ENCODE data around the gene KANSL2. TPM values are rescaled to one million over a fixed set of nuclear protein-coding genes. Genes with fewer than 3 reads are reported as not detected.

The KANSL2 gene
- total and polyA plus RNA-seq, 2 of the 13 experiments (the other 11 are each of a cell fraction or from before 2014, with no cell fraction given): 24.1 to 41.3 TPM

DNA sequence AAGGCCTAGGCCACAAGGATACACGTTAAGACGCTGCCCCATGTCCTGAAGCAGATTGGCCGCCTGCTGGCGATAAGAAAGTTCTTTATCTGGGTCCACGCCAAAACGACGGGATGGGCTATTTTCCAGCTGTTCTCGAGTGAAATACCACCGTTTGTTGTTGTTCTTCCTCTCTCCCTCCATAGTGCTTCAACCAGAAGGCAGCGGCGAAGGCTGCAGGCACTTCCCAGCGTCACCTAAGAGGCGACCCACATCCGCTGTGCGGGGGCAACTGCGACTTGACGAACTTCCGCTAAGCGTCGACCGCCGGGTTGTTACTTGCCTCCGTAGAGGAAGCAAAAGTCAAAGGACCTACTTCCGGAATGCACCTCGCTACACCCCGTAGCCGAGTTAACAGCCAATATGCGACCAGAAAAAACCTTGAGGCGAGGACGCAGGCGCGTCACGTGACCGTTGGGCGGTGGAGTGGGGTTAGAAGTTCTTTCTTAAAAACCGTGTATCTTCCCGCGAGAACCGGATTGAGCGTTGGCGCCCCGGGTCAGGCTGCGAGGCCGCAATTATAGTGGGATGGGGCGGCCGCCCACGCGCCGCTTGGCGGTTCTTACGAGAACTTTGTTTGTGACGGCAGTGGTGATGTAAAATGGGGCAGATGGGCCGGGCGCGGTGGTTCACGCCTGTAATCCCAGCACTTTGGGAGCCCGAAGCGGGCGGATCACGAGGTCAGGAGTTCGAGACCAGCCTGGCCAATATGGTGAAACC is 34.6 kb upstream of the KANSL2 start, which contains the start of gene CCNT1 (continued):
- TF ChIP-seq, protein P1, sequence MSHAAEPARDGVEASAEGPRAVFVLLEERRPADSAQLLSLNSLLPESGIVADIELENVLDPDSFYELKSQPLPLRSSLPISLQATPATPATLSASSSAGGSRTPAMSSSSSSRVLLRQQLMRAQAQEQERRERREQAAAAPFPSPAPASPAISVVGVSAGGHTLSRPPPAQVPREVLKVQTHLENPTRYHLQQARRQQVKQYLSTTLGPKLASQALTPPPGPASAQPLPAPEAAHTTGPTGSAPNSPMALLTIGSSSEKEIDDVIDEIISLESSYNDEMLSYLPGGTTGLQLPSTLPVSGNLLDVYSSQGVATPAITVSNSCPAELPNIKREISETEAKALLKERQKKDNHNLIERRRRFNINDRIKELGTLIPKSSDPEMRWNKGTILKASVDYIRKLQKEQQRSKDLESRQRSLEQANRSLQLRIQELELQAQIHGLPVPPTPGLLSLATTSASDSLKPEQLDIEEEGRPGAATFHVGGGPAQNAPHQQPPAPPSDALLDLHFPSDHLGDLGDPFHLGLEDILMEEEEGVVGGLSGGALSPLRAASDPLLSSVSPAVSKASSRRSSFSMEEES (CRISPR knock-in tag; IDR thresholded peaks at IDR 0.05): peak; percentile 88
- TF ChIP-seq, protein P2, sequence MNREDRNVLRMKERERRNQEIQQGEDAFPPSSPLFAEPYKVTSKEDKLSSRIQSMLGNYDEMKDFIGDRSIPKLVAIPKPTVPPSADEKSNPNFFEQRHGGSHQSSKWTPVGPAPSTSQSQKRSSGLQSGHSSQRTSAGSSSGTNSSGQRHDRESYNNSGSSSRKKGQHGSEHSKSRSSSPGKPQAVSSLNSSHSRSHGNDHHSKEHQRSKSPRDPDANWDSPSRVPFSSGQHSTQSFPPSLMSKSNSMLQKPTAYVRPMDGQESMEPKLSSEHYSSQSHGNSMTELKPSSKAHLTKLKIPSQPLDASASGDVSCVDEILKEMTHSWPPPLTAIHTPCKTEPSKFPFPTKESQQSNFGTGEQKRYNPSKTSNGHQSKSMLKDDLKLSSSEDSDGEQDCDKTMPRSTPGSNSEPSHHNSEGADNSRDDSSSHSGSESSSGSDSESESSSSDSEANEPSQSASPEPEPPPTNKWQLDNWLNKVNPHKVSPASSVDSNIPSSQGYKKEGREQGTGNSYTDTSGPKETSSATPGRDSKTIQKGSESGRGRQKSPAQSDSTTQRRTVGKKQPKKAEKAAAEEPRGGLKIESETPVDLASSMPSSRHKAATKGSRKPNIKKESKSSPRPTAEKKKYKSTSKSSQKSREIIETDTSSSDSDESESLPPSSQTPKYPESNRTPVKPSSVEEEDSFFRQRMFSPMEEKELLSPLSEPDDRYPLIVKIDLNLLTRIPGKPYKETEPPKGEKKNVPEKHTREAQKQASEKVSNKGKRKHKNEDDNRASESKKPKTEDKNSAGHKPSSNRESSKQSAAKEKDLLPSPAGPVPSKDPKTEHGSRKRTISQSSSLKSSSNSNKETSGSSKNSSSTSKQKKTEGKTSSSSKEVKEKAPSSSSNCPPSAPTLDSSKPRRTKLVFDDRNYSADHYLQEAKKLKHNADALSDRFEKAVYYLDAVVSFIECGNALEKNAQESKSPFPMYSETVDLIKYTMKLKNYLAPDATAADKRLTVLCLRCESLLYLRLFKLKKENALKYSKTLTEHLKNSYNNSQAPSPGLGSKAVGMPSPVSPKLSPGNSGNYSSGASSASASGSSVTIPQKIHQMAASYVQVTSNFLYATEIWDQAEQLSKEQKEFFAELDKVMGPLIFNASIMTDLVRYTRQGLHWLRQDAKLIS (CRISPR knock-in tag; IDR thresholded peaks at IDR 0.05): peak; percentile 54; the same call in 1 of the 2 replicates
- TF ChIP-seq ZNF749 (CRISPR knock-in tag; IDR thresholded peaks at IDR 0.05; ENCODE audit: borderline replicate concordance) (no peak), POLR2AphosphoS5 (IDR thresholded peaks at IDR 0.05; ENCODE audit: low read depth, low read length) (peak; percentile 91), ZNF841 (CRISPR knock-in tag; IDR thresholded peaks at IDR 0.05; ENCODE audit: borderline replicate concordance) (no peak), ISX (CRISPR knock-in tag; conservative IDR thresholded peaks at IDR 0.05) (no peak), ZNF616 (CRISPR knock-in tag; IDR thresholded peaks at IDR 0.05; ENCODE audit: low read depth) (no peak; the same call in 1 of the 2 replicates), KLF6 (CRISPR knock-in tag; IDR thresholded peaks at IDR 0.05) (peak; percentile 7; the same call in 1 of the 2 replicates), NFATC3 (CRISPR knock-in tag; IDR thresholded peaks at IDR 0.05) (0 out of 2 replicates have a peak, but pooled peaks have one; percentile 72), ZNF367 (CRISPR knock-in tag; IDR thresholded peaks at IDR 0.05; ENCODE audit: borderline replicate concordance) (no peak), SNAI1 (CRISPR knock-in tag; IDR thresholded peaks at IDR 0.05; ENCODE audit: borderline replicate concordance) (peak; percentile 71; the same call in 1 of the 2 replicates), ZNF761 (CRISPR knock-in tag; conservative IDR thresholded peaks at IDR 0.05) (0 out of 2 replicates have a peak, but pooled peaks have one; percentile 66), ZNF660 (CRISPR knock-in tag; IDR thresholded peaks at IDR 0.05; ENCODE audit: borderline replicate concordance, low read depth) (no peak), MBNL3 (CRISPR knock-in tag; conservative IDR thresholded peaks at IDR 0.05) (0 out of 2 replicates have a peak, but pooled peaks have one; percentile 7), ZFYVE20 (CRISPR knock-in tag; IDR thresholded peaks at IDR 0.05; ENCODE audit: borderline replicate concordance, low read depth) (0 out of 2 replicates have a peak, but pooled peaks have one; percentile 52), KLF12 (CRISPR knock-in tag; IDR thresholded peaks at IDR 0.05; ENCODE audit: borderline replicate concordance) (peak; percentile 80; the same call in 1 of the 2 replicates)
- TF ChIP-seq, protein P3, sequence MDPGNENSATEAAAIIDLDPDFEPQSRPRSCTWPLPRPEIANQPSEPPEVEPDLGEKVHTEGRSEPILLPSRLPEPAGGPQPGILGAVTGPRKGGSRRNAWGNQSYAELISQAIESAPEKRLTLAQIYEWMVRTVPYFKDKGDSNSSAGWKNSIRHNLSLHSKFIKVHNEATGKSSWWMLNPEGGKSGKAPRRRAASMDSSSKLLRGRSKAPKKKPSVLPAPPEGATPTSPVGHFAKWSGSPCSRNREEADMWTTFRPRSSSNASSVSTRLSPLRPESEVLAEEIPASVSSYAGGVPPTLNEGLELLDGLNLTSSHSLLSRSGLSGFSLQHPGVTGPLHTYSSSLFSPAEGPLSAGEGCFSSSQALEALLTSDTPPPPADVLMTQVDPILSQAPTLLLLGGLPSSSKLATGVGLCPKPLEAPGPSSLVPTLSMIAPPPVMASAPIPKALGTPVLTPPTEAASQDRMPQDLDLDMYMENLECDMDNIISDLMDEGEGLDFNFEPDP (CRISPR knock-in tag; conservative IDR thresholded peaks at IDR 0.05): no peak
- TF ChIP-seq, protein P4, sequence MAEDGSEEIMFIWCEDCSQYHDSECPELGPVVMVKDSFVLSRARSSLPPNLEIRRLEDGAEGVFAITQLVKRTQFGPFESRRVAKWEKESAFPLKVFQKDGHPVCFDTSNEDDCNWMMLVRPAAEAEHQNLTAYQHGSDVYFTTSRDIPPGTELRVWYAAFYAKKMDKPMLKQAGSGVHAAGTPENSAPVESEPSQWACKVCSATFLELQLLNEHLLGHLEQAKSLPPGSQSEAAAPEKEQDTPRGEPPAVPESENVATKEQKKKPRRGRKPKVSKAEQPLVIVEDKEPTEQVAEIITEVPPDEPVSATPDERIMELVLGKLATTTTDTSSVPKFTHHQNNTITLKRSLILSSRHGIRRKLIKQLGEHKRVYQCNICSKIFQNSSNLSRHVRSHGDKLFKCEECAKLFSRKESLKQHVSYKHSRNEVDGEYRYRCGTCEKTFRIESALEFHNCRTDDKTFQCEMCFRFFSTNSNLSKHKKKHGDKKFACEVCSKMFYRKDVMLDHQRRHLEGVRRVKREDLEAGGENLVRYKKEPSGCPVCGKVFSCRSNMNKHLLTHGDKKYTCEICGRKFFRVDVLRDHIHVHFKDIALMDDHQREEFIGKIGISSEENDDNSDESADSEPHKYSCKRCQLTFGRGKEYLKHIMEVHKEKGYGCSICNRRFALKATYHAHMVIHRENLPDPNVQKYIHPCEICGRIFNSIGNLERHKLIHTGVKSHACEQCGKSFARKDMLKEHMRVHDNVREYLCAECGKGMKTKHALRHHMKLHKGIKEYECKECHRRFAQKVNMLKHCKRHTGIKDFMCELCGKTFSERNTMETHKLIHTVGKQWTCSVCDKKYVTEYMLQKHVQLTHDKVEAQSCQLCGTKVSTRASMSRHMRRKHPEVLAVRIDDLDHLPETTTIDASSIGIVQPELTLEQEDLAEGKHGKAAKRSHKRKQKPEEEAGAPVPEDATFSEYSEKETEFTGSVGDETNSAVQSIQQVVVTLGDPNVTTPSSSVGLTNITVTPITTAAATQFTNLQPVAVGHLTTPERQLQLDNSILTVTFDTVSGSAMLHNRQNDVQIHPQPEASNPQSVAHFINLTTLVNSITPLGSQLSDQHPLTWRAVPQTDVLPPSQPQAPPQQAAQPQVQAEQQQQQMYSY (CRISPR knock-in tag; IDR thresholded peaks at IDR 0.05): peak; percentile 38; the same call in 1 of the 2 replicates
